Activated CD4-positive, alpha-beta T cell treated with anti-CD3 and anti-CD28 coated beads, Interleukin-2, amount 50 U/mL, for 1 hour (primary cell): Measurements from ENCODE around the gene GRIA4.

Source experiments
- DNase-seq: peaks from one replicate; pipeline ENCODE4 v3.0.0-alpha.2; 2020

The GRIA4 gene

DNA sequence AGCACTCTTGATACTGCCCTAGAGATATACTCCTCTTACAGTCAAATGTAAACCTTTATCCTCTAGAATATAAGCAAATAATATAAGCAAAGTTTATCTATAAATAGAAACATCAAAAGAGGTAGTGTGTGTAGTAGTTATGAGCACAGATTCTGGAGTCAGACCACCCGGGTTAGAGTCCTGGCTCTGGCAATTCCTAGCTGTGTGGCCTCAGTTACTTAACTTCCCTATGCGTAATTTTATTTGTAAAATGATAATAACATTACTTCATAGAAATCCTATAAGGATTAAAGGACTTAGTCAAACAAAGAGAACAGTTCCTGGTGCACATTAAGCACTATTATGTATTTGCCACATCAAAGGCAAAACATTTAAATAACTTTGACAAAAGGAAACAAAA lies 405.2 kb downstream of the GRIA4 start:
- DNase-seq = no peak

DNA sequence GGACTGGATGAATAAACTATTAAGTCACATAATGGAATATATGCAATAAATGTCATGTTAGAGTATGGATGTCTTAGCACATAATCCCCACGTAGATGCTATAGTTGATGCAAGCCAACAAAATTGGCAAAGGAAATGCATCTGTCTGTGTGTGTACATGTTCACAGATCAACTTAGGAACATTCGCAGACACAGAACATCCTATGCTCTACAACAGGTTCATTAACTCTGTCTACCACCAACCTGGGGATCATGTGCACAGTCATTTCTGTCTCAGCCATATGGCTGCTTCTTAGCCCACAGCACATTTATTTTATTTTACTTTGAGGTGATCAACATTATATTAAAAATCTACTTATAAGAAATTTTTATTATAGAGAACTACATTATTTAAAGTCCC lies 407.2 kb downstream of the GRIA4 start:
- no peak for DNase-seq

DNA sequence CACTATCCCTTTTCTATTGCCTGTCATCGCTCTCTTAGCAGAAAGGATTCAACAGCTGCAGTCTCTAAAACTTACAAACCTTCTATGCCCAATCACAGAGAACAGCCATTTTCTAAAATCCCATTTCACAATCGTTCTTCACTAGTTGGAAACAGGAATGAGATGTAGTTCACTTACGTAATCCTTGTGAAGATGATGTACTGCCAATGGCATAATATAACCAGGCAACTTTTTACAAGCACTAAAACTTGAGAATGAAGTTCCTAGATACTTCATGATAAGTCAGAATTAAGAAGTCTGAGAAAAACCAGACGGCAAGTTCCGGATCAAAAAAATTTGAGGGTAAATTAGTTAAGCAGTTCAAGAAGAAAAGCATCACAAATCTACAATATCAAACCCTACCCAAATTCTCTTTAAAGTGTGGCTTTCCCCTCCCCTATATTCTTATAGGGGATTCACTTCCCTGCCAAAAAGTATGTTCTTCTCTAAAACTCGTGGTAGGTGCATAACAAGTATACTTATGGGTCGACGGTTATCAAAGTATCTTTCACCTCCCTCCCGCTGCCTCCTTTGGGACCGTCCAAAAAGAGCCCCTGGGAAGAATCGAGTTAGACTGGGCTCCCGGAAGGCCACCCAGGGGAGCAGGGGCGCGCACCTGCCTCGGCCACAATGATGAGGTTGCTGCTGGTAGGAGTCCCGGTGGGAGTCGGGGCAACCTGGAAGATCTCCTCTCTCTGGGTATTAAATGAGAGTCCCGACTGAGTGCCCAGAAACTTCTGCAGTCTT lies 411.5 kb downstream of the GRIA4 start:
- DNase-seq = no peak

DNA sequence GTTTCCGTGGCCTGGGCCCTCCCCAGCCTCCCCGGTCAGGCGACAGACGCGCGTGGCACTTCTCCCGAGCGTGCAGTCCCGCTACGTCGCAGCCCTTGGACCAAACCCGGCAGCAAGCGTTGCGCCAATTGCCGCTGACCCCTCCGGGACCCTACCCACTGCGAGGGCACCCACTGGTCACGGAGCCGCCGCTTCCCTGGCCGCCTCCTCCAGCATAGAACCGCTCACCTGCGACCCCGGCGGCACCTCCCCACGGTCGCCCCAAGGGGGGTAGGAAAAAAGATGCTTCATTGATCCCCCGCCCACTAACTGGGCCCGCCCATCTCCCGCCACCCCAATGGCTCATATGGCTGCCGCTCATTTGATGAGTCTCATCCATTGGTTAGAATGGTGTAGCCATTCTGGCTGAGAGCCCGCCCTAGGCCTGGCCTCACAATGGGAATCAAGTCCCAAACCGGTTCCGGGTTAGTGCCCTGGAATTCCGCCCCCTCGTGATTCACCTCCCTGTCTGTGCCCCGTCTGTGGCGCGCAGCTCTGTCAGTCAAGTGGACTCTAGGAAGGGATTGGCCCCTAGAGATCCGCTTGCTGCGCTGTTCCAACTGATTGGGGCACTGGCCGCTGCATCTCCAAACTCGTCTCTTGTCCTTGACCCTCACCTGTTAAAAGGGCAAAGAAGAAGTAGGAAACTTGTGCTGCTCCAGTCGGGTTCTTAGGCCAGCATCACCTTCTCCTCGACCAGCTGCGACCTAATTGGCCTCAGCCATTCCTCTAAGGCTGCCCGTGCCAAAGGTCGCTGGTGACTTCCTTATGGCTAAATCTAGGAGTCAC lies 412.3 kb downstream of the GRIA4 start, which contains the start of gene MSANTD4:
Gene MSANTD4, minus strand, starts transcription at position 274 of the 828 bp plus-strand sequence. CDS start 11,323 bp downstream, outside the sequence.
- peak; percentile 93 for DNase-seq

DNA sequence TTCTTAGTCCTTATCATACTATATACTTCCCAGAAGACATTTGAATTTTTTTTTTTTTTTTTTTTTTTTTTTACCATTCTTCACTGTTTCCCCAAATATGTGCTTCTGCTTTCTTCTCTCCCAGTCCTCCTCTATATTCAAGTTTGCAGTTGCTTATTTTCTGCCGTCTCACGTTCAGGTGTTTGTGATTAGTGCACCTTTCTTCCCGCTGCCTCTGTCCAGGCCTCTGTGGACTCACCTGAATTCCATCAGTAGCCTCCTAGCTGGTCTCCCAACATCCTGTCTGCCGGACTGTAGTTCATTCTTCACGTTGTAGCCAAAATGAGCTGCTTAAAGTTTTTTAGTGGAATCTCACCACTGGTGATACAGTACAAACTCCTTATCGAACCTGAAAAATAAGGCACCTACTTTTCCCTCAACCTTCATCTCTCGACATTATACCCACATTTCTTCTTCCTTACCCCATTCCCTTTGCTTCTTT lies 413.0 kb downstream of the GRIA4 start:
- no peak for DNase-seq

DNA sequence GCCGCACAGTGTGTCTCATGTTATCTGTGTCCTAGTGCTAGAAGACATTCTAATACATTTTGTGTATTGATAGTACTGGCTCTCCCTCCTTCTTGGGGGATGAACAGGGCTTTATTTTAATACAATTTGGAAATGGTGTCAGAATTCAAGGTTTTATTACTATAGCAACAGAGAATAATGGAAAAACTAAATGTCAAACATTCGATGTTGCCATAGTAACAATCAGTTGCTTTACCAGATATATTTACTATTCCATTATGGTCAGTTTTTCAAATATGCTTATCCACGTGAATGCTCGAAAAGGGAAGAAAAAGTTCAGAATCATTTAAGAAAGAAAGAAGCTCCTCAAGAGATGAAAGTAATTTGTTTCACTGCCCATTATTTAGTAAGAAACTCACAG lies 420.7 kb downstream of the GRIA4 start:
- no peak for DNase-seq

DNA sequence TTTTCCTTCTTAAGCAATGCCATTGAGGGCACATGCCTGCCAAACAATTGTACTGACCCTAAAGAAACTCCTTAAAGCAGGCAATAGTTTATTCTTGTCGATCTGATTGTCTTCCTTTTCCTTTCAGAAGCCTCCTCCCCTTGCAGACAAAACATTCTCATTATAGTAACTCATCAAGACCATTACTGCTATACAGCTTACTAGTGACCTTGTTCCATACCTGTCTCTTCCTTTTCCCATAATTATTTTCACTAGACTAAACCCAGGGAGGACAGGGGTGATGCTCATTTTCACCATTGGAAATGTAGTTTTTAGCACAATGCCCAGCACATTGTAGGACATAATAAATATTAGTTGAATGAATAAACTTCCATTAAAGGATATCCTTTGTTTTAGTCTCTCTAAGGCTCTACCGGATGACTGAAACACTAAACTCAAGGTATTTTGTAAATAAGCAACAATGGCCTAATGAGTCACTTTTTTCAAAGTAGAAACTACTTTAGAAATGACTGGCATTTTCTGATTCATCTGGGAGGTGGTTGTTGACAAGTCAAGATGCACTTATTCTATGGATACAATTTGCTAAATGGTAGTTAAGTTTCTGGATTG lies 421.4 kb downstream of the GRIA4 start:
- no peak for DNase-seq
